ENCODE results near the gene S100A5. TPM values are rescaled to one million over a fixed set of nuclear protein-coding genes. Genes with fewer than 3 reads are reported as not detected.
A peak's percentile ranks its signal among the peaks of the same experiment; 100 is the strongest.

S100A5 gene
- total RNA-seq, 1 experiment from 2014 or later = 6.0 TPM

DNA sequence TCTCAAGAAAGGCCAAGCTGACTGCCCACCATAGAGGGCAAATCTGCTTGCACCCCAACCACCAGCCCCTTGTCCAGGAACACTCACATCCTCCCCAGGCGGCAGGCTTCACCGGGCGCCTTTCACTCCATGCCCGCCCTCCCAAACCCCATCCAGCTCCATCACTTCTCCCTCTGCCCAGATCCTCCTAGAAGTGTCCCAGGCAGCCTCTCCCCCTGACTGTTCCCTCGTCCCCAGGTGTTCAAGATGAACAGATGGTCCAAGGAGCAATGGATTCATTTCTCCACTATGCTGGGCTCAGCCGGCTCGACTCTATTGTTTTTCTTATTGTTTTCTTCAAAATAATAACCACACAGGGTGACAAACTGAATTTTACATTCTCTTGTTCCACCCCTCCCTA, 27.1 kb downstream of the S100A5 start:
- no peak overlapping the region for H3K4me3 ChIP-seq (replicated peaks in 1 of 2; ENCODE audit: low read depth in 1 of 2, low read length in 2 of 2)
- H3K36me3 ChIP-seq (ENCODE audit: control insufficient read depth in 1 of 2, insufficient read depth in 2 of 2, low read length in 2 of 2) = no peaks in the 10 kb centered on the region
- peaks cover 27 to 73% of the 10 kb centered on the region in 2 experiments for H3K4me1 ChIP-seq (ENCODE audit: control insufficient read depth in 1 of 2, insufficient read depth in 2 of 2, low read length in 2 of 2)
- no peak overlapping the region for H2AFZ ChIP-seq (ENCODE audit: low read depth, low read length, poor library complexity, severe bottlenecking)
- no peak overlapping the region for H3K9ac ChIP-seq (ENCODE audit: low read length)
- no peaks in the 10 kb centered on the region for H3K9me3 ChIP-seq (ENCODE audit: control insufficient read depth in 1 of 2, insufficient read depth in 1 of 2, low read depth in 1 of 2, low read length in 2 of 2)
- no peaks in the 10 kb centered on the region for H3K9me2 ChIP-seq (ENCODE audit: insufficient read depth)
- no peaks in the 10 kb centered on the region for H4K20me1 ChIP-seq (ENCODE audit: insufficient read depth)
- H3K27me3 ChIP-seq (ENCODE audit: insufficient read depth, low read length) = no peaks in the 10 kb centered on the region
- intact Hi-C loops (cut with micrococcal nuclease) = loop anchor here (2.0 kb wide), 1 partner anchor 19 kb away; no protein-coding TSS in a partner anchor
- no TSS peak for BruUV-seq (replicated peaks)
- DNase-seq (ENCODE audit: low read depth, low spot score) (no peak), ATAC-seq (no peak)
- H3K4me2 ChIP-seq (ENCODE audit: low read length) = no peak overlapping the region
- H3K79me2 ChIP-seq (ENCODE audit: insufficient read depth, low read length) = no peaks in the 10 kb centered on the region
- TF ChIP-seq EZH2 (IDR thresholded peaks at IDR 0.05) (no peak), EZH2phosphoT487 (IDR thresholded peaks at IDR 0.05; ENCODE audit: borderline replicate concordance) (no peak)
- RAD21 ChIA-PET (ENCODE audit: low non-redundant PET in 1 of 2, low total read pairs in 2 of 2, uncharacterized antibody in 2 of 2, unreplicated experiment in 2 of 2) = no interaction called here
- no peak overlapping the region for H3K27ac ChIP-seq (ENCODE audit: low read depth, low read length)
- CTCF ChIA-PET = interaction anchor here (0.7 to 2.4 kb wide), 3 partner anchors 19 to 114 kb away, joined by 3 to 7 read pairs (median 4); partner anchors contain the start of gene S100A13
- POLR2A ChIA-PET = no interaction called here

DNA sequence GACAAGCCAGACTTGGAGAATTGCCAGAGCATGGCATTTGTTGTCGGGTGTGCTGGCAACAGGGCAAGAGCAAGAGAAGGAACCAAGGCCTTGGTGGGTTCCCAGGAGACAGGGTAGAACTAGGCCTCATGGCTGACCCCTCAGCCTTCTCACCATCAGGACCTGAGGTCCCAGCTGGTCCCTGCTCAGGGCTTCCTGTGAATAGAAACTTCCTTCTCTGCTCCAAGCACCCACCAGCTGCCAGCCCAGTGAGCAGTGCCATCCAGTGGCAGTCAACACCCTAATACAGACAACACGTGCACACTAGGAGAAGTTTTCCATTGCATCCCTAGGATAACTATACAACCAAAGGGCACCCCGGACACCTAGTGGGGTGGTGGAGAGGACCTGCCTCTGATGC, 27.7 kb downstream of the S100A5 start:
- H3K79me2 ChIP-seq (ENCODE audit: insufficient read depth, low read length) = no peaks in the 10 kb centered on the region
- DNase-seq (ENCODE audit: low read depth, low spot score) (no peak), ATAC-seq (peak; percentile 10; the same call in 1 of the 2 replicates)
- no peaks in the 10 kb centered on the region for H3K9me2 ChIP-seq (ENCODE audit: insufficient read depth)
- no peaks in the 10 kb centered on the region for H4K20me1 ChIP-seq (ENCODE audit: insufficient read depth)
- ChIA-PET RAD21 (ENCODE audit: low non-redundant PET in 1 of 2, low total read pairs in 2 of 2, uncharacterized antibody in 2 of 2, unreplicated experiment in 2 of 2) (interaction anchor here in 1 of 2 experiments (0.6 kb wide), 1 partner anchor 94 kb away, joined by 4 read pairs; no protein-coding TSS in a partner anchor), CTCF (interaction anchor here (1.1 to 2.4 kb wide), 2 partner anchors 20 to 115 kb away, joined by 4 to 7 read pairs; partner anchors contain the start of gene S100A13), POLR2A (no interaction called here)
- no peaks in the 10 kb centered on the region for H3K27me3 ChIP-seq (ENCODE audit: insufficient read depth, low read length)
- intact Hi-C loops (cut with micrococcal nuclease) = loop anchor here (2.0 kb wide), 1 partner anchor 20 kb away; no protein-coding TSS in a partner anchor
- TF ChIP-seq, protein P1, sequence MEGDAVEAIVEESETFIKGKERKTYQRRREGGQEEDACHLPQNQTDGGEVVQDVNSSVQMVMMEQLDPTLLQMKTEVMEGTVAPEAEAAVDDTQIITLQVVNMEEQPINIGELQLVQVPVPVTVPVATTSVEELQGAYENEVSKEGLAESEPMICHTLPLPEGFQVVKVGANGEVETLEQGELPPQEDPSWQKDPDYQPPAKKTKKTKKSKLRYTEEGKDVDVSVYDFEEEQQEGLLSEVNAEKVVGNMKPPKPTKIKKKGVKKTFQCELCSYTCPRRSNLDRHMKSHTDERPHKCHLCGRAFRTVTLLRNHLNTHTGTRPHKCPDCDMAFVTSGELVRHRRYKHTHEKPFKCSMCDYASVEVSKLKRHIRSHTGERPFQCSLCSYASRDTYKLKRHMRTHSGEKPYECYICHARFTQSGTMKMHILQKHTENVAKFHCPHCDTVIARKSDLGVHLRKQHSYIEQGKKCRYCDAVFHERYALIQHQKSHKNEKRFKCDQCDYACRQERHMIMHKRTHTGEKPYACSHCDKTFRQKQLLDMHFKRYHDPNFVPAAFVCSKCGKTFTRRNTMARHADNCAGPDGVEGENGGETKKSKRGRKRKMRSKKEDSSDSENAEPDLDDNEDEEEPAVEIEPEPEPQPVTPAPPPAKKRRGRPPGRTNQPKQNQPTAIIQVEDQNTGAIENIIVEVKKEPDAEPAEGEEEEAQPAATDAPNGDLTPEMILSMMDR (IDR thresholded peaks at IDR 0.05 in 2 of 3, conservative IDR thresholded peaks at IDR 0.05 in 1 of 3; ENCODE audit: borderline replicate concordance in 1 of 3, insufficient read depth in 1 of 3, low read depth in 2 of 3, low read length in 2 of 3) = peak in 2 of 3 experiments; percentile 28 to 29; a peak in 2 of 6 replicates
- TF ChIP-seq RAD21 (IDR thresholded peaks at IDR 0.05; ENCODE audit: low read depth) (peak; percentile 52), SIN3A (IDR thresholded peaks at IDR 0.05; ENCODE audit: low read depth) (no peak), YY1 (IDR thresholded peaks at IDR 0.05; ENCODE audit: extremely low read depth, insufficient replicate concordance, low read depth, low read length) (peak; percentile 40)
- no peak overlapping the region for H2AFZ ChIP-seq (ENCODE audit: low read depth, low read length, poor library complexity, severe bottlenecking)
- no peak overlapping the region for H3K4me3 ChIP-seq (replicated peaks in 1 of 2; ENCODE audit: low read depth in 1 of 2, low read length in 2 of 2)
- H3K4me1 ChIP-seq (ENCODE audit: control insufficient read depth in 1 of 2, insufficient read depth in 2 of 2, low read length in 2 of 2) = peaks cover 27 to 78% of the 10 kb centered on the region in 2 experiments
- no peaks in the 10 kb centered on the region for H3K36me3 ChIP-seq (ENCODE audit: control insufficient read depth in 1 of 2, insufficient read depth in 2 of 2, low read length in 2 of 2)
- H3K9ac ChIP-seq (ENCODE audit: low read length) = no peak overlapping the region
- peak overlapping the region; percentile 6; the same call in 1 of the 2 replicates for H3K27ac ChIP-seq (ENCODE audit: low read depth, low read length)
- no TSS peak for BruUV-seq (replicated peaks)
- no peaks in the 10 kb centered on the region for H3K9me3 ChIP-seq (ENCODE audit: control insufficient read depth in 1 of 2, insufficient read depth in 1 of 2, low read depth in 1 of 2, low read length in 2 of 2)
- peak overlapping the region; percentile 17; the same call in 1 of the 2 replicates for H3K4me2 ChIP-seq (ENCODE audit: low read length)
